ENCODE data around the gene GSN. TPM values are rescaled to one million over a fixed set of nuclear protein-coding genes. Genes with fewer than 3 reads are reported as not detected.

Gene GSN
- total and polyA plus RNA-seq, 10 of the 15 experiments (the other 5 are each of a cell fraction or from before 2014, with no cell fraction given), result 0.66 to 9.2 (median 6.2) TPM

DNA sequence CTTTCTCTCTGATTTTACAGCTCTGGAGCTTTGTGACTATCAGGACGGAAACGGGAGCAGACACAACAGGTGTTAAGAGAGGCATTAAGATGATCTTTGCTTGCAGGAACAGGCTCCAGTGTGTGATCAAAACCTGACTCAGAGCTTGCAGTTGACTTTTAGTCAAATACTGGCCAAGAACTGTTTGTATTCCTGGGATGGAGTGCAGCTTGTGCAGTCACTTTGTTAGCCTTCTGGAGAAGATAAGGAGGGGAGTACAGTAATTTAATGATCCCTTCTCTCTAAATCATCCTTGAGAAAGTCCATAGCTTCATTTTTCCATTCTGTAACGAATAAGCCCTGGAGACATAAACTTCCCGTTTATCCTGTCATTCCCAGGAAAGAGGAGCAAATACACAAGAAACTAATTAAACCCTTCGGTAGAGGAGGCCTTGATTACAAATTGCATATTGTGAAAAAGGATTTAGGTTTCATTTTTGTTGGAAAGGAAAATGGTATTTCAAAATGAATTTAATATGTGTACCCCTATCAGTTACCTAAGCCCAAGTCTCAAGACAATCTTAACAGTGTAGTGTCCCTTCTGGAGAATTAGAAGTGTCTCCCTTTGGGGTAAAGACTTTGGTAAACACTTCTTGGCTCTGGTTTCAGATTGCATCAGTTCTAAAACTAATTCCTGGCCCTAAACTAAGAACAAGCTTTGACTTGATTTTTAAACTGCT lies 105.2 kb downstream of the GSN start:
- ChIA-PET CTCF (interaction anchor here (0.6 to 4.2 kb wide), 8 partner anchors 19 to 171 kb away, joined by 3 to 37 read pairs (median 3); no protein-coding TSS in a partner anchor), SMC1A (ENCODE audit: uncharacterized antibody, unreplicated experiment) (interaction anchor here (1.1 to 2.1 kb wide), 4 partner anchors 10 to 160 kb away, joined by 3 to 8 read pairs (median 5); no protein-coding TSS in a partner anchor), RAD21 (ENCODE audit: unreplicated experiment) (interaction anchor here (0.7 to 1.9 kb wide), 4 partner anchors 19 to 95 kb away, joined by 3 to 6 read pairs (median 4); no protein-coding TSS in a partner anchor), POLR2A (interaction anchor here (0.9 kb wide), 1 partner anchor 20 kb away, joined by 3 read pairs; no protein-coding TSS in a partner anchor)
- H3K4me1 ChIP-seq (ENCODE audit: control insufficient read depth, insufficient read depth, low read length), result peaks cover 4% of the 10 kb centered on the region; the same call in 1 of the 2 replicates
- H3K36me3 ChIP-seq (ENCODE audit: control insufficient read depth in 2 of 2, insufficient read depth in 2 of 2, low read length in 1 of 2), result no peaks in the 10 kb centered on the region
- H3K9me3 ChIP-seq (replicated peaks; ENCODE audit: control insufficient read depth, insufficient read depth, low read length), result no peaks in the 10 kb centered on the region; the same call in 2 of the 3 replicates
- in situ Hi-C loops (cut with MboI), result no loop called here
- FAIRE-seq, result no peak
- H3K4me3 ChIP-seq, result no peak overlapping the region
- H2AFZ ChIP-seq (ENCODE audit: control insufficient read depth, low read depth, low read length), result peak overlapping the region; percentile 34
- H3K27me3 ChIP-seq (replicated peaks in 1 of 2; ENCODE audit: control insufficient read depth in 2 of 2, insufficient read depth in 2 of 2, low read length in 1 of 2), result no peaks in the 10 kb centered on the region; a peak in 1 of 4 replicates
- no peaks in the 10 kb centered on the region; the same call in 1 of the 2 replicates for H3K79me2 ChIP-seq (ENCODE audit: control insufficient read depth, insufficient read depth, low read length)
- TF ChIP-seq MEF2A (IDR thresholded peaks at IDR 0.05; ENCODE audit: insufficient read depth, low read depth, low read length) (no peak), SIN3A (IDR thresholded peaks at IDR 0.05; ENCODE audit: low read depth, low read length) (no peak), ZNF622 (IDR thresholded peaks at IDR 0.05) (no peak), NFYB (IDR thresholded peaks at IDR 0.05; ENCODE audit: insufficient read depth, low read depth, low read length) (no peak), BCL3 (IDR thresholded peaks at IDR 0.05; ENCODE audit: borderline replicate concordance, insufficient read depth, low read depth, low read length, poor library complexity, severe bottlenecking) (no peak), POLR2AphosphoS5 (IDR thresholded peaks at IDR 0.05; ENCODE audit: low read length) (no peak), EGR1 (IDR thresholded peaks at IDR 0.05; ENCODE audit: borderline replicate concordance in 1 of 2, low read depth in 2 of 2, low read length in 2 of 2) (no peak), CBX5 (IDR thresholded peaks at IDR 0.05; ENCODE audit: low read depth) (no peak), GATAD2B (conservative IDR thresholded peaks at IDR 0.05; ENCODE audit: low read depth) (no peak), PAX5 (IDR thresholded peaks at IDR 0.05; ENCODE audit: borderline replicate concordance, low read depth, low read length) (no peak), LARP7 (IDR thresholded peaks at IDR 0.05) (no peak), ESRRA (IDR thresholded peaks at IDR 0.05; ENCODE audit: low read length) (no peak), CHD2 (IDR thresholded peaks at IDR 0.05; ENCODE audit: borderline replicate concordance, low read depth, low read length) (no peak), CBX3 (IDR thresholded peaks at IDR 0.05; ENCODE audit: borderline replicate concordance, low read depth) (no peak), RFX5 (IDR thresholded peaks at IDR 0.05; ENCODE audit: low read depth, low read length) (no peak)
- TF ChIP-seq, protein P1, sequence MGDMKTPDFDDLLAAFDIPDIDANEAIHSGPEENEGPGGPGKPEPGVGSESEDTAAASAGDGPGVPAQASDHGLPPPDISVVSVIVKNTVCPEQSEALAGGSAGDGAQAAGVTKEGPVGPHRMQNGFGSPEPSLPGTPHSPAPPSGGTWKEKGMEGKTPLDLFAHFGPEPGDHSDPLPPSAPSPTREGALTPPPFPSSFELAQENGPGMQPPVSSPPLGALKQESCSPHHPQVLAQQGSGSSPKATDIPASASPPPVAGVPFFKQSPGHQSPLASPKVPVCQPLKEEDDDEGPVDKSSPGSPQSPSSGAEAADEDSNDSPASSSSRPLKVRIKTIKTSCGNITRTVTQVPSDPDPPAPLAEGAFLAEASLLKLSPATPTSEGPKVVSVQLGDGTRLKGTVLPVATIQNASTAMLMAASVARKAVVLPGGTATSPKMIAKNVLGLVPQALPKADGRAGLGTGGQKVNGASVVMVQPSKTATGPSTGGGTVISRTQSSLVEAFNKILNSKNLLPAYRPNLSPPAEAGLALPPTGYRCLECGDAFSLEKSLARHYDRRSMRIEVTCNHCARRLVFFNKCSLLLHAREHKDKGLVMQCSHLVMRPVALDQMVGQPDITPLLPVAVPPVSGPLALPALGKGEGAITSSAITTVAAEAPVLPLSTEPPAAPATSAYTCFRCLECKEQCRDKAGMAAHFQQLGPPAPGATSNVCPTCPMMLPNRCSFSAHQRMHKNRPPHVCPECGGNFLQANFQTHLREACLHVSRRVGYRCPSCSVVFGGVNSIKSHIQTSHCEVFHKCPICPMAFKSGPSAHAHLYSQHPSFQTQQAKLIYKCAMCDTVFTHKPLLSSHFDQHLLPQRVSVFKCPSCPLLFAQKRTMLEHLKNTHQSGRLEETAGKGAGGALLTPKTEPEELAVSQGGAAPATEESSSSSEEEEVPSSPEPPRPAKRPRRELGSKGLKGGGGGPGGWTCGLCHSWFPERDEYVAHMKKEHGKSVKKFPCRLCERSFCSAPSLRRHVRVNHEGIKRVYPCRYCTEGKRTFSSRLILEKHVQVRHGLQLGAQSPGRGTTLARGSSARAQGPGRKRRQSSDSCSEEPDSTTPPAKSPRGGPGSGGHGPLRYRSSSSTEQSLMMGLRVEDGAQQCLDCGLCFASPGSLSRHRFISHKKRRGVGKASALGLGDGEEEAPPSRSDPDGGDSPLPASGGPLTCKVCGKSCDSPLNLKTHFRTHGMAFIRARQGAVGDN (IDR thresholded peaks at IDR 0.05), result no peak
- no peak for DNase-seq (ENCODE audit: low read depth, low spot score)
- WGBS (ENCODE audit: insufficient coverage, insufficient replicate concordance, low lambda C conversion rate, missing lambda C conversion rate), result 84% methylated on average over 5 of the region's 5 CpGs
- intact Hi-C loops (cut with micrococcal nuclease; ENCODE audit: unreplicated experiment), result no loop called here
- H3K9ac ChIP-seq (ENCODE audit: control insufficient read depth, insufficient read depth, low read length), result no peak overlapping the region
- no peak for ATAC-seq
- BruUV-seq (replicated peaks), result no TSS peak
- no peaks in the 10 kb centered on the region for H4K20me1 ChIP-seq (ENCODE audit: control insufficient read depth, insufficient read depth)
- H3K27ac ChIP-seq (ENCODE audit: control insufficient read depth, insufficient read depth), result no peak overlapping the region
- H3K4me2 ChIP-seq (ENCODE audit: control insufficient read depth, insufficient read depth), result no peak overlapping the region
